GM18517 (cell line): ENCODE data around the gene CMTR1.
A peak's percentile ranks its signal among the peaks of the same experiment; 100 is the strongest.
"Not testable (repeated sequence)": the region's sequence is repeated elsewhere in the genome, so short reads cannot be mapped to it uniquely, and the experiment has no call there.

Experiments used
- ATAC-seq: cut with Tn5 transposase; IDR thresholded peaks from one replicate; pipeline ENCODE4 v1.9.1; 2021; ENCODE audit warnings: mild to moderate bottlenecking, moderate library complexity; ENCODE audit not compliant: unreplicated experiment

The CMTR1 gene

DNA sequence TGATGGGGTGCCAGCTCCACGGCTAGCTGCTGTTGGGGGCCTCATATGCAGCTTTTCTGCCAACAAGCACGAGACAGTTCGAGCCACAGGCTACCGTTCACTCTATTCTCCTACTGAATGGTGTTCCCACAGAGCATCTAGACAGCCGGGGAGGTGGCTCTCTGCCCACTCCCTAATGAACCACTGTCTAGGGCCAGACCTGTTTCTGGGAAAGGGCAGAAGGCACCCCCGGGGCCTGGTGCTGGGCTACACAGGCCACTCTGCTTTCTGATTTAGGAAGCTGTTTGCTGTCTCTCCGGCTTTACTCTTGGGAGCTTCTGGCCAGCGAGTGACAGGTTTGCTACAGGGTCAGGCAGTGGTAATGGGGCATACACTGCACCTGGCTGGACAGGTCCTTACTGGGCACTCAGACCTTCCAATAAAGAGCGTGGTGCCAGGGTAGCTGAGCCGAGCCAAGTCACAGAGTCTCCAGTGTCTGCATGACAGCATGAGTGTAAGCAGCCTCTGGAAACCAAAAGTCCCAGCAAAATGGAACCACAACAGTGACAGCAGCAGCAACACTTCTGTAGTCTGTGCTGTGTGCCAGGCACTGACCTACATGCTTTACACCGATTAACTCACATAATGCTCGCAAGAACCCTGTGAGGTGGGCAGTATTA lies 58.3 kb downstream of the CMTR1 start:
- ATAC-seq: no peak

DNA sequence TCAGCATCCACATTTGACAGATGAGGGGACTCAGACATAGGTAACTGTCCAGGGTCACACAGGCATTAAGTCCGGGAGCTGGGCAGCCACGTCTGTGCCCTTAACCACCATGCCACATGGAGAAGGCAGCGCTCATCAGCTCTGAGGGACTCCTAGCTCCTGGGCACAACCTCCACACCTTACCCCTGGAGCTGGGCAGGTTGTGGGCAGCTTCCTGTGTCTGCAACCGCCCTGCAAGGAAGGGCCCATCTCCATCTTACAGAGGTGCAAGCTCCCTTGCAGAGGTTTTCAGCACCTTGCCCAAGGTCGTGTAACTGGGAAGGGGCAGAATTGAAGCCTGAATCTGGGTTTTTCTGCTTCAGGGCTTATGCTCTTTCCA lies 58.8 kb downstream of the CMTR1 start:
- no peak for ATAC-seq

DNA sequence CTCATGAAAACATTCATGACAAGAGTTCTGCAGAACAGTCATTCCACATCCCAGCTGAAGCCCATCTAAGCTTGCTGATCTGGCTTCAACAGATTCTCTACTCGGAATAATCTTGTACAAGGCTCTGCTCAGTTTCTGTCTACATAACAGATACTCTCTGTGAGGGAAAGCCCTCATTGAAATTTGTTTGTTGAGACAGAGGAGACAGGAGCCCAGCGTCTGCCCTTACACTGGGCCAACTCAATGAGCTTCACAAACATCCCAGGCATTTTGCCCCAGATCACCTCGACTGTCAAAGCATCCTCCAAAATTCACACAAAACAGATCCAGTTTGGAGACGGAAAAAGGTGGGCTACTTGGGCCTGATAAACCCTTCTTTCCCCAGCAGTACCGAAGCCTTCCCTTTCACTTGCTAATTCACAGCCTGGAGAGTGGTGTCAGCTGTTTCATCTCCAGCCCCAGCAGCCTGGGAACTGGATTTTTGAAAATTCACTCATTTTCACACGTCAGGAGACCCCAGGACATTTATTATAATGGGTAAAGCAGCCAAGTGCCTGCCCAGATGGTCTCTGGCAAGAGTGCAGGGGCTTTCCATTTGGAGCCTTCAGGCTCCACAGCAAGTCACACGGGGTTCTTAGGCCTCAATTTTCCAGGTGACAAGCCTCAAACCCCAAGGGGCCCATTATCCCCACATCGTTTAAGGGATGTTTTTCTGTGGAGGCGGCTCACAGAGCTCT lies 59.4 kb downstream of the CMTR1 start:
- ATAC-seq: no peak

DNA sequence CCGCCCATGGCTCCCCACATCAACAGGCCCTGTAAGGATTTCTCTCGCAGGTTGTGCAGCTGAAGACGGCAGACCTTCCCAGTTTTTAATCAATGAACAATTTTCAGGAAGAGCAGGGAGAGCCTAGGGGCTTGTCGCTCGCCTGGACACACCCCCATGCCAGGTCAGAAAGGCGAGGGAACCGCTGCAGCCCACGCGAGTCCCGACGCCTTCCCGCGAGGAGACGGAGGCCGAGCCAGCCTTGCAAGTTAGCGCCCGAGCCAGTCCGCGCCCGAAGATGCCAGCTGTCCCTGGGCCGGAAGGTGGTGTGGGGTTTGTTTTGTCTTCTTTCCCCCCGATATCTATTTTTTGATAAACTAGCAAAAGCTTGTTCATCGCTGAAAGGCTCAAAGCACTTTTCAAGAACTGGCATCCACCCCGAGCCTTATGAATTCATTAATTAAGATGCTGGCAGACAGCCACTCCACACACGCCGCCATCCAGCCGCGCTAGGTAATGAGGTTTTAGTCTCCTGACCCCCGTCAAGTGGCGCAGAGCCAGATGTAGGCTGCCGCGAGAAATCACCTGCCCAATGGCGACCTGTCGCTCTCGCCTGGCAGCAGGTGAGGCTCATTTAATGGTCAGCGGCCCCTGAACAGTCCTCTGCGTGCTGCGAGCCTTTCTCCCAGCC lies 60.1 kb downstream of the CMTR1 start:
- ATAC-seq: no peak

DNA sequence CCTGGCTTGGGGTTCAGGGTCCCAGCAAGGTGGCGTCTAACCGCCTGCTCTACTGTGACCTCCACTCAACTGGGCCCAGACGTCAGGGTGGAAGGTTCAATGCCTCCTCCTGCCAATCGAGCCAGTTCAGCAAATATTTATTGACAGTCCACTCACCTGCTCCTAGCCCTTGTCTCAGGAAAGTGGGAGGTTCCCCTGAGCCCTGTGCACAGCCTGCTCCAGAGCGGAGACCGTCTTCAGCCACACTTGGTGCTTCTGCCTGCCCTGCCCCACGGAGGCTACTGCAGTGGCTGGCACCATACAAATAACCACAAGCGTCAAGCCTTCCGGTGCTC lies 60.6 kb downstream of the CMTR1 start:
- ATAC-seq: no peak

DNA sequence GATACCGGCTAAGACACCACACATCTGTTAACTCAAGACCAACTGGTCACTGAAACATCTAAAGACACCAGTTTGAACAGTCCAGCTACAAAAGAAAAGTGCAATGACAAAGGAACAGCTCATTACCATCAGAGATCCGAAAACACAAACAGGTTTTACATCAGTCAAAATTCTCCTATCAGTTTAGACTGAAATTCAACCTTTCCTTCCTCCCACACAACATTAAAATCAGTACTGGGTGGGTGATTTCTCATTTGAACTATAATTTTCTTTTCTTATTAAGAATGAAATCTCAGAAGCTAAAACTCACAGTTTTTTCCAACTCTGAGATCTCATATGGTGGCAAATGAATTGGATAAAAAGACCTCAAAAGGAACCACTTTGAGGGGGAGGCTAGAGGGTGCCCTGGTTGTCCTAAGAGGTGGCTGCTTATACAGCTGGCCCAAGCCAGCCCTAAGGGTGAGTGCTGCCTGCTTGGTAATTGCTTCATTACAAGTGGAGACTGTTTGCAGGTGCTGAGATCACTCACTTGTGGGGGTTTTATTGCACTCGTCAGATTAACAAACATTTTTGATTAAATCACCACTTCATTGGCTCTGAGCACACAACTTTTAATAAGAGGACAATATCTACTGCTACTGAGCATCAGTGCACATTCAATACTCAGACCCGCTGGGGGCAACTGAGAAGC lies 62.4 kb downstream of the CMTR1 start:
- ATAC-seq: no peak

DNA sequence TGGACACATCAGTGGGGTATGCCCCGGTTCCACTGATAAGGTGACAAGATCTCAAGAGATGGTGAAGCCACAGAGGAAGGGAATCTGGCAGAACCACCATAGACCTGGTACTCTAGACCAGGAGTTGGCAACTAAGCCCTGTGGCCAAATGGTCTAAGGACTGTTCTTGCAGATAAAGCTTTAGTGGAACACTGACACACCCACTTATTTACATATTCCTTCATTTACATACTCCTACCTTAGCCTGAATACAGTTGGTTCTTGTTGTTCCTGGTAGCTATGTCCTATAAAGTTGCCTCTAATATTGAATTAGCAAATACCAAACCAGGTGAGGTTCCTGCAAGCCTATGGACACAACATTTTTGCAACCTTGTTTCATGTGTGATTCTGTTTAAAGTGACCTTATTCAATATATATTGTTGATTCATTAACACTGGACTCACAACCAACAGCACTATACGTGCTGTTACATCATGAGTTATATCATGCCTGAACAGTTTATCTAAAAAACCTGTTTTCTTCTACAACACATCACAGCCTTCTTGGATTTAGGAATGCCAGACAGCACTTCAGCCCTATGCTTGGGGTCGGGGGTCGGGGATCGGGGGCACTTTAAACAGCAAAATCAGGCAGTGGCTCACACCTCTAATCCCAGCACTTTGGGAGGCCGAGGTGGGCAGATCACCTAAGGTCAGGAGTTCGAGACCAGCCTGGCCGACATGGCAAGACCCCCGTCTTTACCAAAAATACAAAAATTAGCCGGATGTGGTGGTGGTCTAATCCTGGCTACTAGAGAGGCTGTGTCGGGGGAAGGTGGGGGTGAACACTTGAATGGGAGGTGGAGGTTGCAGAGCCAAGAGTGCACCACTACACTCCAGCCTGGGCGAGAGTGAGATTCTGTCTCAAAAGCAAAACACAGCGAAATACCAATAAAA lies 64.2 kb downstream of the CMTR1 start:
- ATAC-seq: no peak

DNA sequence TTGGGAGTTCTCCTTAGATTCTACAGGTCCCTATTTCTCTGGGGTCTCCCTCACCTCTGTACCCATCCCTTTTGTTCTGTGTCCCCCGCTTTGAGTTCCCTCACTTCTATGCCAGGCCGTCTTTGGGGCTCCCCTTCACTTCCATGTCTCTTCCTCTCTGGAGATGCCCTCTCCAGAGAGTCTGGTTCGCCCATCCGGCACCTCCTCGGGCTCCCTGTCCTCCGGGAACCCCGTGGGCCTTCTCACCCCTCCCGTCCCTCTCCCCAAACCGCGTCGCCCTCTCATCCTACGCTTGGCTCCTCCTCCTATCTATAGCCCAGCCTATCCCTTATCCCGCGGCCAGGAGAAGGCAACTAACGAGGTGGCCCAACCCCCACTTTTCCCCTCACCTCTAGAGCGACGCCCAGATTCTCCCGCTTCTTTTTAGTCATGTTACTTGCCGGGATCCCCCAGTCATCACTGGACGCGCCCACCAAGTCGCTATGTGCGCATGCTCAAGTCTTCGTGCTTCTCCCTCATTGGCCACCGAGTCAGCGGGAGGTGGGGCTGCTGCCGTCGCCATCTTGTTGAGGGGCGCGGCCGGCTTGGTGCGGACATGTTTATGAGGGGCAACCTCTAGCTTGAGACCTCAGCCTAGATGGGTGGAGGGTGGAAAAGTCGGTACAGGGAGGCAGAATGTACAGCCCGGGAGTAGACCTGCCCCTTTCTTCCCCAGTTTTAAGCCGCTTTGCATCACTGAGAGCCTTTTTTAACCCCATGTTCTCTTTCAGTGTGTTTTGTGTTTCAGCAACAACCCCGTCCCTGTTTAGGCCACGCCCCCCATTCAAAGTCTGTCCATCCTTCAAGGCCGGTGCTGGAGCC lies 66.6 kb downstream of the CMTR1 start, which contains the start of gene CCDC167:
CCDC167 (minus strand) TSS at position 461 of the 861 bp plus-strand sequence; CDS start at position 431, 30 bp downstream.
- ATAC-seq: peak; percentile 81

DNA sequence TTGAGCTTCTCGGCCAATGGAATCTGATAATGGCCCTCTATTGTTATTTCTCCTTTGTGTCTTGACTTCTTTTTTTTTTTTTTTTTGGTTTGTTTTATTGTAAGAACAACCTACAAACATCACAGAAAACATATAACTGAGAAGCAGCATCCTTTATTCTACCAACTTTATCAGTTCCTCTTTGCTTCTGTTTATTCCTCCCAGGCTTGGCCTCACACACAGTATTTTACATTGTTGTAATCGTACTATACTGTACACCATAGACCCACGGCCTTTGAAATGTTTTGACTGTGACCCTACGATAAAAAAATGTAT lies 67.2 kb downstream of the CMTR1 start:
- no peak for ATAC-seq

DNA sequence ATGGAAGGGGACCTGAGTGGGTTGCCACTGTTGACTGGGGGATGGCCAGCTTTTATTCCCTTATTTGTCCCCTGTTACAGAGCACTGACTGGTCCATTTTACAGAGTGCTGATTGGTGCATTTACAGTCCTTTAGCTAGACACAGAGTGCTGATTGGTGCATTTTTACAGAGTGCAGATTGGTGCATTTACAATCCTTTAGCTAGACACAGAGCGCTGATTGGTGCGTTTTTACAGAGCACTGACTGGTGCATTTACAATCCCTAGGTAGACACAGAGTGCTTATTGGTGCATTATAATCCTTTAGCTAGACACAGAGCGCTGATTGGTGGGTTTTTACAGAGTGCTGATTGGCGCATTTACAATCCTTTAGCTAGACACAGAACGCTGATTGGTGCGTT lies 67.9 kb downstream of the CMTR1 start:
- not testable (repeated sequence) for ATAC-seq

DNA sequence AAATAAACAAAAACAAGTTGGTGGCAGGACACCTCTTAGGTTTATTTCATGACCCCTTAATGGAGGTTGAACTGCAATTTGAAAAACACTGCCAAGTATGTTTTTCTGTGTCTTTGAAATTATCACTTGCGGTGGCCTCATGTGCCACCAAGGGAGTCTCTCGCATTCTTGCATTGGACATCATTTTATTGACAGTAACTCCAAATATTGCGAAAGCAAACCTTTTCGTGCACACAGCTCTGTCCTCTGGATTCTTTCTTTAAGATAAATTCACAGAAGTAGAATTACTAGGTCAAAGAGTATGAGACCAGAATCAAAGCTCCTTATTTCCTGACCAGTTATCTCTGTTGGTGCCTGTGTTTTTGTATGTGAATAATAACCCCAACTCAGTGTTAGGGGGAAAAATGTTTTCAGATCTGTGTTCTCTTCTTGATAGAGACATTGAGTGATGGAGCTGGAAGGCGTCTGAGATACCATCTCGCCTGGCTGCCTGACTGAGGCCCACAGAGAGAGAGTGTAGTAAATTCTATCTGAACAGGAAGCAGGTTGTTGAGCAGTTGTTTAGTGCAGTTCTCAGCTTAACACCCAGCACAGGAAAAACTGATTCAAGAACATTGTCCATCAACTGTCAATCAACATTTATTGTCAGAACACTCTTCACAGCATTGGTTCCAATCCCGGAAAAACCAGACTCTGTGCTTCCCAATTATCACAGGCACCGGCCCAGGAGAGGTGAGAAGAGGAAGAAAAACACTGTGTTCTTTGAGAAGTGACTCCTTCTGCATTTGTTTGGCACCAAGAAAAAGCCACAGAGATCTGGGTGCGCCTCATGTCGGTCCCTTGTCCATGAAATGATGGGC lies 68.8 kb downstream of the CMTR1 start:
- no peak for ATAC-seq

DNA sequence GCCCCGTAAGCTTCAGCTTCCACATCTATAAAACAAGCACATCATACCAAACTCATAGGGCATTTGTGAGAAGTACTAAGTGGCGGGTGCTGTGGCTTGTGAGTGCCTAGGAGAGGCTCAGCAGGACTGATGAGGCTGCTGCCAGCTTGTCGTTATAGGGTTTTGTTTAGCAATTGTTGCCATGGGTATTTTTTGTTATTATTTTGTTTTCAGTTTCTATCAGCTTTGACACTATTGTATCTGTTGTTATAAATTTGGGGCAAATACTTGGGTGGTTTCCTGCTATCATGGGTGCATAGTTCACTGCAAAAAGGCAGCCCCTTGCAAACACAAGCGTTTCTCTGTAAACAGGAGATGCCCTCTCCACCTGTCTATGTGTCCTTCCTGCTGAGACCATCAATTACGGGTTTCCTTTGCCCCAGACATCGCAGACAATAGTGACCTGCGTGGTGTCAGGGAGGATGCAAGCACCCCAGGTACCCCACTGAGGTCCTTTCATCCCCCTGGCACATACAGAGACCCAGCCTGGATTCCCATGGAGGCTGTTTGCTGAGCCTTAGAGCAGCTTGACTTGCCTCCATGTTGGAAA lies 69.8 kb downstream of the CMTR1 start:
- ATAC-seq: no peak

DNA sequence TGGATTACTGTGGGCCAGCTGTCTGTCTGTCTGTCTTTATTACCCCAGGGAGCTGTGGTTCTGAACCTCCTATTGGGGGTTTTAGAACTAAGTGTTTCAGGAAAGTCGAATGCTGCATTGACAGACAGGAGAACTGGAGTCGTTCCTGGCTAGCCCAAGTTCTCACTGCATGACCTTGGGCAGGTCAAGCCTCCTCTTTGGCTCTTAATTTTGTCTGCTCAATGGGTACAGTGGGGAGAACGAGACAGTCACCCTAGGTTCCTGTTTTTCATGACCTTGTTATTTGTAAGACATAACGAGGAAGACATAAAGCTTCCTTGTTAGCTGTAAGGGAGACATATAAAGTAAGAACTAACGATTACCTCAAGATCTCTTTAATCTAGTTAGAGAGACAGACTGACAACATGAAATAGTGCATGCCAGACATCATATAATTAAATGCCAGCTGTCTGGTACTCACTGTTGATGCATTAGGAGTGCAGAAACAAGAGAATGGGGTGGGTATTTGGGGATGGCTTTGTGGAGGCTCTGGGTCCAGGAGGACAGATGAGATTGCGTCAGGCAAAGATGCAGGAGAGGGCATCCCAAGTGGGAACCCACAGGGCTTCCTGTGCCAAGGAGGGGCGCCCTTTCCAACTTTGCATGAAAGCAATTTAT lies 70.4 kb downstream of the CMTR1 start:
- no peak for ATAC-seq

DNA sequence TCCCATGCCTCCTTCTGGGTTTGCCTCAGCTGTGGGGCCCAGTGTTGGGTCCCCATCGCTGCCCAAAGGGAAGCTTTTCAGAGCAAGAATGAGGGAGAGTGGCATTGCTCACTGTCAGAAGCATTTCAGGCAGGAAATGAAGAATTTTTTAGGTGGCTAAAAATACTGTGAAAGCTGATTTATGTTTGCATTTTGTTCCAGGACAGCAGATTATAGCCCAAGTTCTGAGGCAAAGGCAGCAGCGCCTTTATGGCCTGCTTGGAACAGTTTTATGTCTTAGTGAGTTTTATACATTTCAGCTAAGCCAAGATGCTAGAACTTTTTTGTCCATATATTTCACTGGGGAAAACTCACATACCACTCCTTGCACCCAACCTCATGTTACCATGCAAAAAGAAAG lies 71.0 kb downstream of the CMTR1 start:
- no peak for ATAC-seq

DNA sequence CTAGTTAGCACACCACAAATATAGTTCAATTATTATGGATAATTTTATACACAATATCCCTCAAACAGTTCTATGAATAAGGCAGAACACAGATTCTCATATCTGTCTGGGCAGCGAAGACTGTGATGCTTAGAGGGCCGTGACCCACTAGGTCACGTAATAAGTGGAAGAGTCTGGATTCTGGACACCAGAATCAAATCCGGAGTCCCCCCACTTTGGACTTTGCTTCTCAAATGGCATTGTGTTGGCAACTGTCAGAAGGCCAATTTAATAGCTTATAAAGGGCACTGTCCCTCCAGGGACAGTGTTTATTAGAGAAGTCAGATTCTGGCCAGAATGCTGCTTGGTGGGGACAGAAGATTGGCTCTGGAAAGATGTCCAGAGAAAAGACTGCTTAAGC lies 73.5 kb downstream of the CMTR1 start:
- ATAC-seq: no peak

DNA sequence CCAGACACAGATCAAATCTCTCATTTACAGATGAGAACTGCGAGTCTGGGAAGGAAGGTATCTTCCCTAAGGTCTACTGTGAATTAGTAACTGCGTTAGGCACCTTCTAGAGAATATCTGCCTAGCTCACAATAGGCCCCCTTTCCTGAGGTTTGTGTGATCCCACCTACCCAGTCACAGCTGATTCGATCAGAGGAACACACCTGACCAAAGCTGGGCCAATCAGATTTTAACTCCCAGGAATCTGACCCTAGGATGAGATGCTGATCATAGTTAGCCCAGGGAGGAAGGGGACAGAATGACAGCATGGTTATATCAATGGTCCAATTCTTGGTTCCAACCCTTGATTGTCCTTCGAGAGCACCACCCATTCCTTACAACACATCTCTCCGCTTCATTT lies 74.1 kb downstream of the CMTR1 start:
- ATAC-seq: no peak

DNA sequence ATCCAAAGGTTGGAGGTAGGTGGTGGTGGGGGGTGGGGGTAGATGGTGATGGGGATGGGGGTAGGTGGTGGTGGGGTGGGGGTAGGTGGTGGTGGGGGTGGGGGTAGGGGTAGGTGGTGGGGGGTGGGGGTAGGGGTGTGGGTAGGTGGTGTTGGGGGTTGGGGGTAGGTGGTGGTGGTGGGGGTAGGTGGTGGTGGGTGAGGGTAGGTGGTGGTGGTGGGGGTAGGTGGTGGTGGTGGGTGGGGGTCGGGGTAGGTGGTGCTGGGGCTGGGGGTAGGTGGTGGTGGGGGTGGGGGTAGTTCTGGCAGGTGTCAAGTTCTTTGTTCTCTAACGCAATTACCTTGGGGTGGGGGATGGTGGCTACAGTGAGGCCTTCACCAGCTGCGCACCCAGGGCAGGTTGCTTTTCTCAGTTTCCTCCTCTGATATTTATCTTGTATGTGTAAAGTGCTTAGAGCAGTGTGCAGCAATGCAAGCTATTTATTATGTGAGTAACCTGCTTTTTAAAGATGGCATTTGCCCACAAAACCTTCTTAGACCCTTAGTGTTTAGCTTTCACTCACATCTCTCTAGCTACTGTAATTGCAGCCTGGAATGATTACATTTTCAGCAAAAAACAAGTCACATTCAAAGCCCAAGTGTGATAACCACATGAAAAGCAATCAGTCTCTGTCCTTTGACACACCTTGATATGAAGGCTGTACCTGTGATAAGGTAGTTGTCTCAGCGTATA lies 74.8 kb downstream of the CMTR1 start:
- ATAC-seq: no peak
